BE2C (cell line): Measurements from ENCODE around the gene PLTP.

Source experiments
- DNase-seq: peaks from one replicate; pipeline ENCODE4 v3.0.0-alpha.2; 2020
- H3K27me3 ChIP-seq: fragments of 250-450 bp; sonication (Bioruptor Pico); 2 replicates; pipeline ENCODE4 v1.5.1; 2020; ENCODE audit warnings: mild to moderate bottlenecking
- H3K36me3 ChIP-seq: fragments of 250-450 bp; sonication (Bioruptor Pico); 2 replicates; pipeline ENCODE4 v1.5.1; 2020; ENCODE audit warnings: mild to moderate bottlenecking
- H3K4me1 ChIP-seq: fragments of 250-450 bp; sonication (Bioruptor Pico); 2 replicates; pipeline ENCODE4 v1.5.1; 2020
- H3K4me3 ChIP-seq: 2 replicates; pipeline ENCODE4 v1.5.1; 2011; ENCODE audit warnings: low read depth, low read length
- H3K9me3 ChIP-seq: fragments of 250-450 bp; sonication (Bioruptor Pico); 2 replicates; pipeline ENCODE4 v1.5.1; 2020
- TF ChIP-seq, protein P1 (sequence below): IDR thresholded peaks from 2 replicates; pipeline ENCODE4 v1.5.1; 2012; ENCODE audit warnings: mild to moderate bottlenecking, low read depth, low read length

Gene PLTP

GRCh38 chr20:45888681-45889080 lies 23.3 kb downstream of the PLTP start:
- TF ChIP-seq, protein P1, sequence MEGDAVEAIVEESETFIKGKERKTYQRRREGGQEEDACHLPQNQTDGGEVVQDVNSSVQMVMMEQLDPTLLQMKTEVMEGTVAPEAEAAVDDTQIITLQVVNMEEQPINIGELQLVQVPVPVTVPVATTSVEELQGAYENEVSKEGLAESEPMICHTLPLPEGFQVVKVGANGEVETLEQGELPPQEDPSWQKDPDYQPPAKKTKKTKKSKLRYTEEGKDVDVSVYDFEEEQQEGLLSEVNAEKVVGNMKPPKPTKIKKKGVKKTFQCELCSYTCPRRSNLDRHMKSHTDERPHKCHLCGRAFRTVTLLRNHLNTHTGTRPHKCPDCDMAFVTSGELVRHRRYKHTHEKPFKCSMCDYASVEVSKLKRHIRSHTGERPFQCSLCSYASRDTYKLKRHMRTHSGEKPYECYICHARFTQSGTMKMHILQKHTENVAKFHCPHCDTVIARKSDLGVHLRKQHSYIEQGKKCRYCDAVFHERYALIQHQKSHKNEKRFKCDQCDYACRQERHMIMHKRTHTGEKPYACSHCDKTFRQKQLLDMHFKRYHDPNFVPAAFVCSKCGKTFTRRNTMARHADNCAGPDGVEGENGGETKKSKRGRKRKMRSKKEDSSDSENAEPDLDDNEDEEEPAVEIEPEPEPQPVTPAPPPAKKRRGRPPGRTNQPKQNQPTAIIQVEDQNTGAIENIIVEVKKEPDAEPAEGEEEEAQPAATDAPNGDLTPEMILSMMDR, result no peak
- Histone ChIP-seq H3K36me3 (peaks cover 15% of the 10 kb centered on the region), H3K9me3 (no peaks in the 10 kb centered on the region), H3K4me3 (no peak overlapping the region), H3K4me1 (no peaks in the 10 kb centered on the region), H3K27me3 (no peaks in the 10 kb centered on the region)
- DNase-seq, result no peak

DNA sequence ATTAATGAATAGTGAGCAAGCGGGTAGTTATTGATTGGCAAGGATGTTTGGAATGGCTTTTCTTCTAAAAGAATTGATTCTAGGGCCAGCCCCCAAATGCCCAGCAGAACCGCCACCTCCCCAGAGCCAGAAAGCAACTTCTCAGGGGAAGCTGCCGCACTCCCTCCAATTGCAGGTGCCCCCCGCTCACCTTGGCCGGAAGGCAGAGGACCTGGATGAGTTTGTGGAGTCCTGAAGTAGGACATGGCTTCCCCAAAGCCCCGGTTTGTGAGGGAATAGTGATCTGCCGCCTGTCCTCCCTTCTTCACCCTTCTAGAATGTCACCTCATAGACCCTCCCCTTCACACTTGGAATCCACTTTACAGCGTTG lies 24.6 kb downstream of the PLTP start, which contains the start of gene SPATA25:
Gene SPATA25 (minus strand): TSS at position 277 of the 370 bp plus-strand sequence. CDS start 32 bp downstream, at position 245.
- H3K4me3 ChIP-seq, result no peak within 1 kb of the TSS
- no peaks in the 10 kb centered on the region for H3K9me3 ChIP-seq
- no peaks in the 10 kb centered on the region for H3K4me1 ChIP-seq
- H3K36me3 ChIP-seq, result peaks cover 20% of the 10 kb centered on the region
- H3K27me3 ChIP-seq, result no peaks in the 10 kb centered on the region
- no peak for DNase-seq
- TF ChIP-seq, protein P1, result no peak

DNA sequence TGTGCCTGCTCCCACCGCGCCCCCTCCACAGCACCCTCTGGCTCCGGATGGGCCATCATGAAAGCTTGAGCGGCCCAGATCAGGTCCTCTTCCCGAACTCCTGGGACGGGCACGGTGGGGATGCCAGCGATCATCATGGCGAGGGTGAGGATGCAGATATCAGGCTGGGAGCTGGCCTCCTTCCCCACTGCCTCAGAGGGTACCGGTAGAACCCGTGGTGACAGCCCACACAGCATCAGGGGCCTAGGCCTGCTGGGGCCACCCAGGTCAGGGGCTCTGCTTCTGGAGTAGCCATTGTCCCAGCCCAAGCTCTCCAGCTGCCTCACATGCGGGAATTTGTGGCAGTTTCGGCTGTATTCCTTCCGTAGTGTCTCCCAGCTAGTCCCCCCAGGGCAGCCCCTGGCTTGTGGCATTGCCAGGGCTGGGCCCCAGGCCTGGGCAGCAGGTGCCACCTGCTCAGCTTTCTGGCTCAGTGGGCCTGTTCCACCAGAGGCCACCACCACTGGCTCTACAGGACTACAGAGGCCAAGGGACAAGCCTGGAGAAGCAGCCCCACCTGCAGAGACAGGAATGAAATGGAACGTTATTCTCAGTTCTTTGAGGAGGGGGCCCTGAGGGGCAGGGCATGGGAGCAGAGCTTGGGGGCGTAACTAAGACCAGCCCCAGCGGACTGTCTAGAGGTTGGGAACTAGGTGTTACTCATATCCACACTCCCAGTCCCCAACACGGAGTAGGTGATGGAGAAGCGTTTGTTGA lies 25.2 kb downstream of the PLTP start:
- DNase-seq, result no peak
- Histone ChIP-seq H3K4me3 (no peak overlapping the region), H3K27me3 (no peaks in the 10 kb centered on the region), H3K9me3 (no peaks in the 10 kb centered on the region), H3K36me3 (peaks cover 20% of the 10 kb centered on the region), H3K4me1 (no peaks in the 10 kb centered on the region)
- TF ChIP-seq, protein P1, result no peak

DNA sequence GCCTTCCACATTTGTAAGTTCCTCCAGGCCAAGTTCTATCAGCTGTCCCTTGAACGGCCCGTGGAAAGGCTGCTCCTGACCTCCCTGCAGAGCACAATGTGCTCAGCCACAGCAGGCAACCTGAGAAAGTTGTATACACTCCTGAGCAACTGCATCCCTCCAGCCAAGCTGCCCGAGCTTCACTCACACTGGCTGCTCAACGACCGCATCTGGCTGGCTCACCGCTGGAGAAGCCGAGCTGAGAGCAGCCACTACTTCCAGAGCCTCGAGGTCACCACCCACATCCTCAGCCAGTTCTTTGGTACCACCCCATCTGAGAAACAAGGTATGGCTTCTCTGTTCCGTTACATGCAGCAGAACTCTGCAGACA lies 28.9 kb downstream of the PLTP start:
- no peak for DNase-seq
- Histone ChIP-seq H3K27me3 (no peaks in the 10 kb centered on the region), H3K4me3 (no peak overlapping the region), H3K9me3 (no peaks in the 10 kb centered on the region), H3K36me3 (peaks cover 17% of the 10 kb centered on the region), H3K4me1 (no peaks in the 10 kb centered on the region; the same call in 1 of the 2 replicates)
- TF ChIP-seq, protein P1, result no peak

- TF ChIP-seq, protein P1, result no peak
- no peak overlapping the region for H3K4me3 ChIP-seq
- no peaks in the 10 kb centered on the region for H3K9me3 ChIP-seq
- no peak for DNase-seq
- H3K27me3 ChIP-seq, result no peaks in the 10 kb centered on the region
- H3K36me3 ChIP-seq, result peaks cover 17% of the 10 kb centered on the region
- H3K4me1 ChIP-seq, result no peaks in the 10 kb centered on the region; the same call in 1 of the 2 replicates
These were observed 29.4 kb downstream of the PLTP start for GRCh38 chr20:45882469-45883099.
